ENCODE results near the gene GJC2.
"Not testable (repeated sequence)": the region's sequence is repeated elsewhere in the genome, so short reads cannot be mapped to it uniquely, and the experiment has no call there.

The GJC2 gene

GRCh38 chr1:228149406-228150119 is at the start of gene GJC2:
TSS of gene GJC2 (plus strand) at chr1:228149930. CDS start at chr1:228157759, 7,829 bp downstream.
- no peak for DNase-seq

- no peak for DNase-seq
Measured at GRCh38 chr1:228100822-228101613, 48.7 kb upstream of the GJC2 start.

- no peak for DNase-seq
Measured at GRCh38 chr1:228101614-228101993, 48.1 kb upstream of the GJC2 start.

- DNase-seq = peak; percentile 27 to 52 (median 30)
Measured at GRCh38 chr1:228101994-228102790, 47.5 kb upstream of the GJC2 start.

GRCh38 chr1:228102791-228103620 is 46.7 kb upstream of the GJC2 start, which contains the start of gene C1orf35:
TSS of gene C1orf35 (minus strand) at chr1:228103325. CDS start at chr1:228103227, 98 bp downstream.
- DNase-seq = peak; percentile 87 to 90 (median 88)

GRCh38 chr1:228104526-228105269 is 45.0 kb upstream of the GJC2 start:
- DNase-seq = no peak

- DNase-seq = no peak
Measured at GRCh38 chr1:228105270-228105995, 44.3 kb upstream of the GJC2 start.

GRCh38 chr1:228105996-228106799 is 43.5 kb upstream of the GJC2 start:
- no peak for DNase-seq

- DNase-seq = no peak
Measured at GRCh38 chr1:228106800-228107054, 43.0 kb upstream of the GJC2 start.

- DNase-seq = no peak
Measured at GRCh38 chr1:228107636-228108035, 42.1 kb upstream of the GJC2 start.

- no peak for DNase-seq
Measured at GRCh38 chr1:228108055-228108690, 41.6 kb upstream of the GJC2 start.

- DNase-seq = no peak
Measured at GRCh38 chr1:228108742-228109072, 41.0 kb upstream of the GJC2 start.

- peak; percentile 96 to 99 (median 98) for DNase-seq
Measured at GRCh38 chr1:228109073-228109961, 40.4 kb upstream of the GJC2 start, which contains the start of gene MRPL55. TSS of gene MRPL55 (minus strand) at chr1:228109299. CDS start at chr1:228108260, 1,039 bp downstream.

GRCh38 chr1:228109962-228110488 is 39.7 kb upstream of the GJC2 start:
- no peak for DNase-seq

GRCh38 chr1:228110556-228110955 is 39.2 kb upstream of the GJC2 start:
- DNase-seq = no peak

GRCh38 chr1:228111315-228111714 is 38.4 kb upstream of the GJC2 start:
- not testable (repeated sequence) for DNase-seq

GRCh38 chr1:228112167-228112566 is 37.6 kb upstream of the GJC2 start:
- DNase-seq = no peak

GRCh38 chr1:228112617-228113016 is 37.1 kb upstream of the GJC2 start:
- DNase-seq = no peak
